OCI-LY7 (cell line): ENCODE results near the gene FNDC3B. TPM values are rescaled to one million over a fixed set of nuclear protein-coding genes. Genes with fewer than 3 reads are reported as not detected.

Experiments
- BruUV-seq: library from RNA; stranded (reverse); fragments of 400-500 nt; replicated peaks from 2 replicates; lab custom pipeline; 2021; lab: Mats Ljungman, UMichigan
- CTCF ChIA-PET: fragments of 300-600 bp; sonication (Branson Sonifier 250); formaldehyde crosslinking; loops from one replicate; lab custom pipeline; 2022; ENCODE audit warnings: antibody characterized with exemption; ENCODE audit not compliant: unreplicated experiment; lab: Charles Lee
- POLR2A ChIA-PET: fragments of 300-600 bp; sonication (Branson Sonifier 250); formaldehyde crosslinking; loops from one replicate; lab custom pipeline; 2022; ENCODE audit warnings: antibody characterized with exemption; lab: Charles Lee
- DNase-seq: peaks from one replicate; pipeline ENCODE4 v3.0.0-alpha.2; 2015; ENCODE audit warnings: low spot score
- H2AFZ ChIP-seq: fragments of 200-600 bp; sonication (generic), shearing (Covaris generic); 2 replicates; pipeline ENCODE4 v1.6.1; 2014; ENCODE audit warnings: mild to moderate bottlenecking, antibody characterized with exemption, low read length, moderate library complexity
- H3K27ac ChIP-seq: fragments of 200-600 bp; sonication (generic); 2 replicates; pipeline ENCODE4 v1.5.1; 2014; ENCODE audit warnings: mixed run types, low read depth, mild to moderate bottlenecking, moderate library complexity, low read length, inconsistent platforms; ENCODE audit not compliant: poor library complexity, severe bottlenecking
- H3K36me3 ChIP-seq: fragments of 200-600 bp; sonication (generic); 2 replicates; pipeline ENCODE4 v1.6.1; 2014; ENCODE audit warnings: mild to moderate bottlenecking, antibody characterized with exemption, low read length, moderate library complexity, mixed read lengths; ENCODE audit not compliant: insufficient read depth
- H3K4me1 ChIP-seq: fragments of 200-600 bp; sonication (generic); 2 replicates; pipeline ENCODE4 v1.5.1; 2014; ENCODE audit warnings: mild to moderate bottlenecking, low read length; ENCODE audit not compliant: insufficient read depth, poor library complexity, severe bottlenecking
- H3K4me2 ChIP-seq: fragments of 200-600 bp; sonication (generic); 2 replicates; pipeline ENCODE4 v1.6.1; 2014; ENCODE audit warnings: mild to moderate bottlenecking, low read length
- H3K4me3 ChIP-seq: fragments of 200-600 bp; sonication (generic); 2 replicates; pipeline ENCODE4 v1.5.1; 2014; ENCODE audit warnings: mild to moderate bottlenecking, low read depth, low read length; ENCODE audit not compliant: poor library complexity, severe bottlenecking
- H3K79me2 ChIP-seq: fragments of 200-600 bp; sonication (generic); 2 replicates; pipeline ENCODE4 v1.6.1; 2016; ENCODE audit warnings: low read depth, mild to moderate bottlenecking, low read length, moderate library complexity, mixed read lengths; ENCODE audit not compliant: insufficient read depth
- H3K9me2 ChIP-seq: fragments of 200-600 bp; sonication (generic); 2 replicates; pipeline ENCODE4 v1.6.1; 2016; ENCODE audit warnings: mild to moderate bottlenecking, low read length, mixed read lengths; ENCODE audit not compliant: insufficient read depth
- H3K9me3 ChIP-seq: fragments of 200-600 bp; sonication (generic); 2 replicates; pipeline ENCODE4 v1.6.1; 2014; ENCODE audit warnings: mild to moderate bottlenecking, mixed run types, low read length, mixed read lengths
- H4K20me1 ChIP-seq: fragments of 200-600 bp; sonication (generic); 2 replicates; pipeline ENCODE4 v1.6.1; 2014; ENCODE audit warnings: mild to moderate bottlenecking, antibody characterized with exemption, low read length, moderate library complexity, mixed read lengths; ENCODE audit not compliant: insufficient read depth
- EZH2phosphoT487 ChIP-seq: fragments of 200-600 bp; sonication (generic); IDR thresholded peaks from 2 replicates; pipeline ENCODE4 v1.6.1; 2018; ENCODE audit warnings: low read depth, borderline replicate concordance, mild to moderate bottlenecking, mixed run types, antibody characterized with exemption, low read length, moderate library complexity, mixed read lengths
- intact Hi-C: fragments of 100-400 bp; cut with micrococcal nuclease; formaldehyde crosslinking; loops from one replicate; pipeline ENCODE4 v1.10.0; 2022; ENCODE audit not compliant: unreplicated experiment
- total RNA-seq, 2 experiments: library from RNA; depleted of rRNA in 1 of 2; stranded (reverse); fragments of >200 nt in 1 of 2; shearing (Covaris generic) in 1 of 2; gene quantifications; 2 replicates each; pipeline ENCODE4 v1.2.3, GENCODE V29; 2014 to 2022
- TF ChIP-seq, protein P1 (sequence below): fragments of 200-600 bp; sonication (generic); conservative IDR thresholded peaks from 2 replicates; pipeline ENCODE4 v1.5.1; 2014; ENCODE audit warnings: mild to moderate bottlenecking, antibody characterized with exemption, low read length, moderate library complexity, mixed read lengths

FNDC3B gene
- total RNA-seq, 2 experiments from 2014 or later: 23.3 to 28.5 TPM

DNA sequence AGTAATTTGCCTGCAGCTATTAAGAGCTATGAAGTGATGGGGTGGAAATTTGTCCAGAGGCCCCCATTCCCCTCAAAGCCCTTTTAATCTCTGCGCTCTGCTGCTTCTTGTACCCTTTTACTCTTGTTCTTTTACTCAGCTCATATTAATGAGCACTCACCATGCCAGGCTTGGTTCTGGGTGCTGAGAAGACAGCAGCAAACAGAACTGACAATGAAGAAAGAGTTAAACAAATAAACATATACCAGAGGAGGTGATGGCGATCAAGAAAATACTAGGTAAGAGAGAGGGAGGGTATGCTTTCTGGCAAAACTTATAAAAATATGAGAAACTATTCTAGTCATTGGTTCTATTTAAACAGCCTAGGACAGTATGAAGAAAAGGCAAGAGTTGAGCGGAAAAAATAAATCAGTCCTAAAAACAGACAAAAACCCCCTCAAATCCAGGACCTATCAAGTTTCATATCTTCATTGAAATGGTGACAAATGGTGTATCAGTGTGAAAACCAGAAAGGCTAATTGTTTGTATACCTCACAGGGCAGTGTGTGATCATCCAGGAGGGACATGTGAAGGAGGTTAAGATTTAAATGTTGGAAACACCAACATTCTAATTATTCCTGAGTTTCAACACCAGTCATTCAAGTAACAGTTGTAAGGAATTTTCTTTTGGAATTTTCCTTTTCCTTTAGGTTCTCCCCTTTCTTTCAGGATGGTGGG is 144.9 kb downstream of the FNDC3B start:
- no peak for TF ChIP-seq EZH2phosphoT487
- TF ChIP-seq, protein P1, sequence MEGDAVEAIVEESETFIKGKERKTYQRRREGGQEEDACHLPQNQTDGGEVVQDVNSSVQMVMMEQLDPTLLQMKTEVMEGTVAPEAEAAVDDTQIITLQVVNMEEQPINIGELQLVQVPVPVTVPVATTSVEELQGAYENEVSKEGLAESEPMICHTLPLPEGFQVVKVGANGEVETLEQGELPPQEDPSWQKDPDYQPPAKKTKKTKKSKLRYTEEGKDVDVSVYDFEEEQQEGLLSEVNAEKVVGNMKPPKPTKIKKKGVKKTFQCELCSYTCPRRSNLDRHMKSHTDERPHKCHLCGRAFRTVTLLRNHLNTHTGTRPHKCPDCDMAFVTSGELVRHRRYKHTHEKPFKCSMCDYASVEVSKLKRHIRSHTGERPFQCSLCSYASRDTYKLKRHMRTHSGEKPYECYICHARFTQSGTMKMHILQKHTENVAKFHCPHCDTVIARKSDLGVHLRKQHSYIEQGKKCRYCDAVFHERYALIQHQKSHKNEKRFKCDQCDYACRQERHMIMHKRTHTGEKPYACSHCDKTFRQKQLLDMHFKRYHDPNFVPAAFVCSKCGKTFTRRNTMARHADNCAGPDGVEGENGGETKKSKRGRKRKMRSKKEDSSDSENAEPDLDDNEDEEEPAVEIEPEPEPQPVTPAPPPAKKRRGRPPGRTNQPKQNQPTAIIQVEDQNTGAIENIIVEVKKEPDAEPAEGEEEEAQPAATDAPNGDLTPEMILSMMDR: no peak
- Histone ChIP-seq H3K9me2 (no peaks in the 10 kb centered on the region), H4K20me1 (no peaks in the 10 kb centered on the region; the same call in 1 of the 2 replicates), H2AFZ (no peak overlapping the region), H3K4me2 (no peak overlapping the region), H3K4me1 (no peaks in the 10 kb centered on the region), H3K79me2 (no peaks in the 10 kb centered on the region), H3K36me3 (no peaks in the 10 kb centered on the region), H3K4me3 (no peak overlapping the region), H3K27ac (no peak overlapping the region), H3K9me3 (no peaks in the 10 kb centered on the region)
- intact Hi-C loops: no loop called here
- POLR2A ChIA-PET: interaction anchor here (0.6 to 0.9 kb wide), 4 partner anchors 9 to 182 kb away, joined by 3 to 5 read pairs (median 4); no protein-coding TSS in a partner anchor
- DNase-seq: no peak
- no TSS peak for BruUV-seq
- CTCF ChIA-PET: no interaction called here

DNA sequence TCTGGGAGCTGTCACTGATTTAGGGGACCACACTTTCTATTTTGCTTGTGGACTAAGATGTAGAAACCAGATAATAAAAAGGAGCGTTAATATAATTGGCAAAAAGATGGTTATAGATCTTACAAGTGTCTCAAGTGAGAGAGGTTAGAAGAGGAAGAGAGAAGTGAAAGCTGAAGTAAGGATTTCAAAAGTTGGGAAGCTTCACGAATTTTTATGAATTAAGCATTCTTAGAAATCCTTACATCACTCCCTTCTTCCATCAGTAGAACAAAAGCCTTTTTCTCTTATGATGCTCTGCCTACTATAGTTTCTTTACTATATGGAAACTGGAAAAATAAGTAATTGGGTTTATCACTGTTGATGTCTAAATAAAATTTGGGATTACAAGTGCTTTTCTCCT is 146.5 kb downstream of the FNDC3B start:
- Histone ChIP-seq H3K4me3 (no peak overlapping the region), H3K9me3 (no peaks in the 10 kb centered on the region), H3K36me3 (no peaks in the 10 kb centered on the region), H3K27ac (no peak overlapping the region), H3K4me2 (no peak overlapping the region), H2AFZ (no peak overlapping the region), H4K20me1 (no peaks in the 10 kb centered on the region; the same call in 1 of the 2 replicates), H3K9me2 (no peaks in the 10 kb centered on the region), H3K4me1 (no peaks in the 10 kb centered on the region), H3K79me2 (no peaks in the 10 kb centered on the region)
- DNase-seq: no peak
- POLR2A ChIA-PET: interaction anchor here (1.0 to 1.6 kb wide), 4 partner anchors 9 to 41 kb away, joined by 3 to 7 read pairs (median 3); no protein-coding TSS in a partner anchor
- TF ChIP-seq, protein P1: no peak
- TF ChIP-seq EZH2phosphoT487: no peak
- BruUV-seq: no TSS peak
- CTCF ChIA-PET: no interaction called here
- intact Hi-C loops: no loop called here

DNA sequence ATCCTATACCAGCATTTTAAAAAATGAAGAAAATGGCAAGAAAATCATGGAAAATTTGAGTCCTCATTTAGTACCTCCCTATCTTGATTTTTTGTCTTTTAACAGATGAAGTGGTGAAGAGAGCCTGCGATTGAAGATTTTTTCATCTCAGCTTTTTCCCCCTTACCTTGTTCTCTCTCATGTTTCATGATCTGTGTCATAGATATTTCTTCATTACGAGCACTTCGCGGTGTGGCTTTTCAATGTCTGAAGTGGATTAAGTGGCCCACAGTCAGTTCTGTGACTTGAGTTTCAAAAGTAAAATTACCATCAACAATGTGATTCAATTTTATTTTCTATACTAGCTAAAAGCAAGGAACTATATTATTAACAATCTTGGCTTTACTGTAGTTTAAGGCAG is 147.2 kb downstream of the FNDC3B start:
- no peak overlapping the region for H3K4me3 ChIP-seq
- no peaks in the 10 kb centered on the region for H3K4me1 ChIP-seq
- POLR2A ChIA-PET: interaction anchor here (1.0 to 1.6 kb wide), 5 partner anchors 10 to 150 kb away, joined by 3 to 7 read pairs (median 3); no protein-coding TSS in a partner anchor
- no peaks in the 10 kb centered on the region for H3K9me2 ChIP-seq
- H3K36me3 ChIP-seq: no peaks in the 10 kb centered on the region
- intact Hi-C loops: no loop called here
- H3K27ac ChIP-seq: no peak overlapping the region
- TF ChIP-seq, protein P1: no peak
- TF ChIP-seq EZH2phosphoT487: no peak
- CTCF ChIA-PET: no interaction called here
- no peak overlapping the region for H3K4me2 ChIP-seq
- no peak for DNase-seq
- no peaks in the 10 kb centered on the region; the same call in 1 of the 2 replicates for H4K20me1 ChIP-seq
- H2AFZ ChIP-seq: no peak overlapping the region
- no peaks in the 10 kb centered on the region for H3K9me3 ChIP-seq
- H3K79me2 ChIP-seq: no peaks in the 10 kb centered on the region
- BruUV-seq: no TSS peak
